ENCODE data around the gene GPER1.
A peak's percentile ranks its signal among the peaks of the same experiment; 100 is the strongest.

Gene GPER1

GRCh38 chr7:1085266-1085665, 2.6 kb upstream of the GPER1 start:
- Histone ChIP-seq H3K36me3 (ENCODE audit: insufficient read depth, low read length) (no peaks in the 10 kb centered on the region), H3K27ac (ENCODE audit: low read depth, low read length) (no peak overlapping the region), H3K4me3 (ENCODE audit: low read depth in 1 of 2, low read length in 2 of 2) (no peak overlapping the region), H3K4me1 (ENCODE audit: insufficient read depth, low read length) (peaks cover 24% of the 10 kb centered on the region), H3K27me3 (ENCODE audit: control insufficient read depth in 1 of 2, insufficient read depth in 2 of 2, low read length in 2 of 2) (no peaks in the 10 kb centered on the region), H3K9me3 (ENCODE audit: low read length) (no peaks in the 10 kb centered on the region), H3K9ac (ENCODE audit: low read length) (no peak overlapping the region)

- H3K9ac ChIP-seq (ENCODE audit: low read length): no peak overlapping the region
- no peaks in the 10 kb centered on the region for H3K27me3 ChIP-seq (ENCODE audit: control insufficient read depth in 1 of 2, insufficient read depth in 2 of 2, low read length in 2 of 2)
- no peaks in the 10 kb centered on the region for H3K9me3 ChIP-seq (ENCODE audit: low read length)
- H3K4me1 ChIP-seq (ENCODE audit: insufficient read depth, low read length): peaks cover 24% of the 10 kb centered on the region
- no peak overlapping the region for H3K4me3 ChIP-seq (ENCODE audit: low read depth in 1 of 2, low read length in 2 of 2)
- H3K36me3 ChIP-seq (ENCODE audit: insufficient read depth, low read length): no peaks in the 10 kb centered on the region
- H3K27ac ChIP-seq (ENCODE audit: low read depth, low read length): no peak overlapping the region
These were observed 1.9 kb upstream of the GPER1 start for GRCh38 chr7:1085910-1086421.

DNA sequence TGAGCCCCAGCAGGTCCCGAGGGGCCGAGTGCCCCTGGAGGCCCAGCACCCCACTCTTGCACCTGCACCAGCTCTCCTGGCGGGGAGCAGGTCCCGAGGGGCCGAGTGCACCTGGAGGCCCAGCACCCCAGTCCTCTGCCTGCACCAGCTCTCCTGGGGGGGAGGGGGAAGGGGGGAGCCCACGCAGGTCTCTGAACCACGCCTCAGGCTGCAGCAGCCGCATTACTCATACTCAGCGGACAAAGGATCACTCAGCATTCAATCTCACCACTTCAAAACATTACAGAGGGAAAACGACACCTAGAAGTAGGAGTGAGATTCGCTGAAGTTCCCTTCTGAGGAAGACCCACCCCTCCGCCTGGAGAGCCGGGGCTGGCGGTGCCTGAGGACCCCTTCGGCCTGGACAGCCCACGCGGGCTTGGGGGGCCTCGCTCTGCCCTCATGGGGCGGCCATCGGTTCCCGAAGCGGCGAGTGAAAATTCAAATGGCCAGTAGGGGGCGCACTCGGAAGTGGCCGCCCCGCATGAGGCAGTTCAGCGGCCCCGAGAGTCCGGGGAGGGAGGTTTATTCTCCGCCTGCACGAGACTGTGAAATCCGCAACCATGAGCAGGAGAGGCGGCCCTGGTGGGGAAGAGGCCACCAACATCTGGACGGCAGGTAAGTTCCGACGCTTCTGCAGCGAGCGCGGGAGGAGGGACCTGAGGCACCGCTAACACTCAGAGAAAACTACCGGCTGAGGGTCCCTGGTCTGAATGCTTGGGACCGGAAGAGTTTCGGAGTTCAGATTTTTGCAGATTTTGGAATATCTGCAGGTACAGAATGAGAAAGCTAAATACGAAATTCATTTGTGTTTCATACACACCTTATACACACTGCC, 1.1 kb upstream of the GPER1 start:
- Histone ChIP-seq H3K36me3 (ENCODE audit: insufficient read depth, low read length) (no peaks in the 10 kb centered on the region), H3K9ac (ENCODE audit: low read length) (no peak overlapping the region), H3K27me3 (ENCODE audit: control insufficient read depth in 1 of 2, insufficient read depth in 2 of 2, low read length in 2 of 2) (no peaks in the 10 kb centered on the region), H3K4me3 (ENCODE audit: low read depth in 1 of 2, low read length in 2 of 2) (peak overlapping the region; percentile 44 to 77), H3K4me1 (ENCODE audit: insufficient read depth, low read length) (peaks cover 24% of the 10 kb centered on the region), H3K27ac (ENCODE audit: low read depth, low read length) (peak overlapping the region; percentile 48), H3K9me3 (ENCODE audit: low read length) (no peaks in the 10 kb centered on the region)

GRCh38 chr7:1087465-1087814, 473 bp upstream of the GPER1 start:
- Histone ChIP-seq H3K4me1 (ENCODE audit: insufficient read depth, low read length) (peaks cover 24% of the 10 kb centered on the region), H3K27me3 (ENCODE audit: control insufficient read depth in 1 of 2, insufficient read depth in 2 of 2, low read length in 2 of 2) (no peaks in the 10 kb centered on the region), H3K9ac (ENCODE audit: low read length) (peak overlapping the region; percentile 12), H3K9me3 (ENCODE audit: low read length) (no peaks in the 10 kb centered on the region), H3K27ac (ENCODE audit: low read depth, low read length) (peak overlapping the region; percentile 48), H3K4me3 (ENCODE audit: low read depth in 1 of 2, low read length in 2 of 2) (peak overlapping the region; percentile 44 to 77), H3K36me3 (ENCODE audit: insufficient read depth, low read length) (no peaks in the 10 kb centered on the region)

DNA sequence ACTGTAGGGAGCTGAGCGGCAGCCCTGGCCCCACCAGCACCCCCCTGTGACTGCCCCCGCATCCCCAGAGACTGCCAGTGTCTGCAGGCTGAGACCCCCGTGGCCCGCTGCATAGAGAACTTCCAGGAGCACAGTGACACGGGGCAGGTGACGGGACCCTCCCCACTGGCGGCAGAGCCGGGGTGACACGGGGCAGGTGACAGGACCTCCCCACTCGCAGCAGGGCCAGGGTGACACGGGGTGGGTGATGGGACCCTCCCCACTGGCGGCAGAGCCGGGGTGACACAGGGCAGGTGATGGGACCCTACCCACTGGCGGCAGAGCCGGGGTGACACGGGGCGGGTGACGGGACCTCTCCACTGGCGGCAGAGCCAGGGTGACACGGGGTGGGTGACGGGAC, 2.3 kb downstream of the GPER1 start:
- Histone ChIP-seq H3K9me3 (ENCODE audit: low read length) (no peaks in the 10 kb centered on the region), H3K4me3 (ENCODE audit: low read depth in 1 of 2, low read length in 2 of 2) (no peak overlapping the region), H3K36me3 (ENCODE audit: insufficient read depth, low read length) (peaks cover 6% of the 10 kb centered on the region), H3K4me1 (ENCODE audit: insufficient read depth, low read length) (peaks cover 24% of the 10 kb centered on the region), H3K27me3 (ENCODE audit: control insufficient read depth in 1 of 2, insufficient read depth in 2 of 2, low read length in 2 of 2) (no peaks in the 10 kb centered on the region), H3K9ac (ENCODE audit: low read length) (no peak overlapping the region), H3K27ac (ENCODE audit: low read depth, low read length) (no peak overlapping the region)

- H3K9ac ChIP-seq (ENCODE audit: low read length): no peak overlapping the region
- H3K9me3 ChIP-seq (ENCODE audit: low read length): no peaks in the 10 kb centered on the region
- H3K27me3 ChIP-seq (ENCODE audit: control insufficient read depth in 1 of 2, insufficient read depth in 2 of 2, low read length in 2 of 2): no peaks in the 10 kb centered on the region
- no peak overlapping the region for H3K4me3 ChIP-seq (ENCODE audit: low read depth in 1 of 2, low read length in 2 of 2)
- H3K4me1 ChIP-seq (ENCODE audit: insufficient read depth, low read length): peaks cover 24% of the 10 kb centered on the region
- H3K27ac ChIP-seq (ENCODE audit: low read depth, low read length): no peak overlapping the region
- H3K36me3 ChIP-seq (ENCODE audit: insufficient read depth, low read length): peaks cover 6% of the 10 kb centered on the region
These were observed 3.1 kb downstream of the GPER1 start for GRCh38 chr7:1090686-1091643.

DNA sequence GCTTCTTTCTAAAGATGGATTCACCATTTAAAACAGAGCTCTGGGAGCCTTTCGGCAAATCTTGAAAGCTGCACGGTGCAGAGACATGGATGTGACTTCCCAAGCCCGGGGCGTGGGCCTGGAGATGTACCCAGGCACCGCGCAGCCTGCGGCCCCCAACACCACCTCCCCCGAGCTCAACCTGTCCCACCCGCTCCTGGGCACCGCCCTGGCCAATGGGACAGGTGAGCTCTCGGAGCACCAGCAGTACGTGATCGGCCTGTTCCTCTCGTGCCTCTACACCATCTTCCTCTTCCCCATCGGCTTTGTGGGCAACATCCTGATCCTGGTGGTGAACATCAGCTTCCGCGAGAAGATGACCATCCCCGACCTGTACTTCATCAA, 3.7 kb downstream of the GPER1 start:
- no peak overlapping the region for H3K4me3 ChIP-seq (ENCODE audit: low read depth in 1 of 2, low read length in 2 of 2)
- H3K9ac ChIP-seq (ENCODE audit: low read length): no peak overlapping the region
- peaks cover 25% of the 10 kb centered on the region for H3K4me1 ChIP-seq (ENCODE audit: insufficient read depth, low read length)
- no peaks in the 10 kb centered on the region for H3K9me3 ChIP-seq (ENCODE audit: low read length)
- H3K27ac ChIP-seq (ENCODE audit: low read depth, low read length): no peak overlapping the region
- peaks cover 6% of the 10 kb centered on the region for H3K36me3 ChIP-seq (ENCODE audit: insufficient read depth, low read length)
- H3K27me3 ChIP-seq (ENCODE audit: control insufficient read depth in 1 of 2, insufficient read depth in 2 of 2, low read length in 2 of 2): no peaks in the 10 kb centered on the region

- H3K27ac ChIP-seq (ENCODE audit: low read depth, low read length): no peak overlapping the region
- no peak overlapping the region for H3K4me3 ChIP-seq (ENCODE audit: low read depth in 1 of 2, low read length in 2 of 2)
- no peak overlapping the region for H3K9ac ChIP-seq (ENCODE audit: low read length)
- peaks cover 6% of the 10 kb centered on the region for H3K36me3 ChIP-seq (ENCODE audit: insufficient read depth, low read length)
- no peaks in the 10 kb centered on the region for H3K27me3 ChIP-seq (ENCODE audit: control insufficient read depth in 1 of 2, insufficient read depth in 2 of 2, low read length in 2 of 2)
- no peaks in the 10 kb centered on the region for H3K9me3 ChIP-seq (ENCODE audit: low read length)
- H3K4me1 ChIP-seq (ENCODE audit: insufficient read depth, low read length): peaks cover 25% of the 10 kb centered on the region
These were observed 4.3 kb downstream of the GPER1 start for GRCh38 chr7:1092161-1092632.

DNA sequence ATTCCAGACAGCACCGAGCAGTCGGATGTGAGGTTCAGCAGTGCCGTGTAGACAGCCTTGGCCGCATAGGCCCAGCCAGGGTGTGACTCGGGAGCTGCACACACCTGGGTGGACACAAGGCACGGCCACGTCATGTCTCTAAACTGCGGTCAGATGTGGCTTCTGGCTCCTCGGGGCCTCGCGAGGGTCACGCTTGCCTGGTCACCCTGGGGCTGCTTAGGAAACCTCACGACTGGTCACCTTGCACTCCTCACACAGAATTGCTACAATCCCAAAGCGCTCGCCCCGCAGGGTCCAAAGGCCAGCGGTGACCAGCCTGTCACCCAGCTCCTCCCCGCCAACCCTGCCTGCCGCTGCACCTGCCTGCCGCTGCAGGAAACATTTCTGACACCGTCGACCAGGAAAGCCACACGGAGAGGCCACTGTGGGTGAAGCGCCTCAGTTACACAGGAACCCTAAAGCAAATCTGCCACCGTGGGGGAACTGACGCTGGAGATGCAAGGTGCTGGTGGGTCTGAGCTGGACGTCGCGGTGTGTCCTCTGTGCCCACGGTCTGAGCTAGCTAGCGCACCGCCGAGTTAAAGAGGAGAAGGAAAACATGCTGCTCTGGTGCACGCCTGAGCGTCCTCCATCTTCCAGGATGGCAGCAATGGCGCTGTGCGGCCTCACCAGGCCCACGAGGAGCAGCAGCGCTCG, 5.0 kb downstream of the GPER1 start:
- H3K4me1 ChIP-seq (ENCODE audit: insufficient read depth, low read length): peaks cover 20% of the 10 kb centered on the region
- H3K36me3 ChIP-seq (ENCODE audit: insufficient read depth, low read length): peaks cover 6% of the 10 kb centered on the region
- no peak overlapping the region for H3K9ac ChIP-seq (ENCODE audit: low read length)
- no peaks in the 10 kb centered on the region for H3K9me3 ChIP-seq (ENCODE audit: low read length)
- H3K4me3 ChIP-seq (ENCODE audit: low read depth in 1 of 2, low read length in 2 of 2): no peak overlapping the region
- no peaks in the 10 kb centered on the region for H3K27me3 ChIP-seq (ENCODE audit: control insufficient read depth in 1 of 2, insufficient read depth in 2 of 2, low read length in 2 of 2)
- H3K27ac ChIP-seq (ENCODE audit: low read depth, low read length): no peak overlapping the region

GRCh38 chr7:1093502-1093843, 5.6 kb downstream of the GPER1 start:
- peaks cover 6% of the 10 kb centered on the region for H3K36me3 ChIP-seq (ENCODE audit: insufficient read depth, low read length)
- H3K27ac ChIP-seq (ENCODE audit: low read depth, low read length): no peak overlapping the region
- H3K4me3 ChIP-seq (ENCODE audit: low read depth in 1 of 2, low read length in 2 of 2): no peak overlapping the region
- no peaks in the 10 kb centered on the region for H3K9me3 ChIP-seq (ENCODE audit: low read length)
- H3K27me3 ChIP-seq (ENCODE audit: control insufficient read depth in 1 of 2, insufficient read depth in 2 of 2, low read length in 2 of 2): no peaks in the 10 kb centered on the region
- H3K9ac ChIP-seq (ENCODE audit: low read length): no peak overlapping the region
- peaks cover 16% of the 10 kb centered on the region for H3K4me1 ChIP-seq (ENCODE audit: insufficient read depth, low read length)

Data from muscle layer of colon (tissue), 2 donors.